K562 (cell line): ENCODE results near the gene EP300.
"Not testable (repeated sequence)": the region's sequence is repeated elsewhere in the genome, so short reads cannot be mapped to it uniquely, and the experiment has no call there.

Experiments used
- CBX3 ChIP-seq, 2 experiments: IDR thresholded peaks; 1 replicate in 1 of 2; 2 replicates in 1 of 2; pipeline ENCODE4 v1.6.1; 2012; ENCODE audit warnings: inconsistent platforms in 2 of 2, low read length in 2 of 2, borderline replicate concordance in 1 of 2, control low read depth in 1 of 2
- EGR1 ChIP-seq: fragments of 450-650 bp; conservative IDR thresholded peaks from 2 replicates; pipeline ENCODE4 v1.6.1; 2017; ENCODE audit warnings: mild to moderate bottlenecking
- HCFC1 ChIP-seq: IDR thresholded peaks from 2 replicates; pipeline ENCODE4 v1.6.1; 2012; ENCODE audit warnings: low read depth, low read length, improper control_type of control experiment
- KLF10 ChIP-seq: fragments of 250-450 bp; sonication (Bioruptor Pico); IDR thresholded peaks from 2 replicates; pipeline ENCODE4 v1.6.1; 2021; ENCODE audit warnings: matching md5 sums
- RFX5 ChIP-seq: IDR thresholded peaks from 2 replicates; pipeline ENCODE4 v1.6.1; 2011; ENCODE audit warnings: low read depth, mild to moderate bottlenecking, improper control_type of control experiment, low read length
- ZNF174 ChIP-seq: fragments of 250-450 bp; sonication (Bioruptor Pico); IDR thresholded peaks from 2 replicates; pipeline ENCODE4 v1.4.0; 2020; ENCODE audit warnings: mild to moderate bottlenecking
- TF ChIP-seq, protein P1 (sequence below): sonication (generic); formaldehyde crosslinking; IDR thresholded peaks from 2 replicates; pipeline ENCODE4 v1.9.0; 2022; ENCODE audit warnings: mild to moderate bottlenecking, missing genetic modification reagents
- TF ChIP-seq, protein P2 (sequence below): fragments of 250-450 bp; sonication (Bioruptor Pico); IDR thresholded peaks from 2 replicates; pipeline ENCODE4 v1.4.0; 2020; ENCODE audit warnings: mild to moderate bottlenecking, moderate library complexity

DNA sequence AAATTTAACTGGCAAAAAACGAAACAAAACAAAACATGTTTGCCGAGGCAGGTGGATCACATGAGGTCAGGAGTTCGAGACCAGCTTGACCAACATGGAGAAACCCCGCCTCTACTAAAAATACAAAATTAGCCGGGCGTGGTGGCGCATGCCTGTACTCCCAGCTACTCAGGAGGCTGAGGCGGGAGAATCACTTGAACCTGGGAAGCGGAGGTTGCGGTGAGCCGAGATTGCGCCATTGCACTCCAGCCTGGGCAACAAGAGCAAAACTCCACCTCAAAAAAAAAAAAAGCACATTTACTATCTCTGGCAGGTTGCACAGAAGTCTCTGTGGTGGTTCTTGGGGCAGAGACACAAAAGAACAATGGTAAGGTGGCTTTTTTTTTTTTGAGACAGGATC lies 46.8 kb upstream of the EP300 start:
- TF ChIP-seq, protein P1, sequence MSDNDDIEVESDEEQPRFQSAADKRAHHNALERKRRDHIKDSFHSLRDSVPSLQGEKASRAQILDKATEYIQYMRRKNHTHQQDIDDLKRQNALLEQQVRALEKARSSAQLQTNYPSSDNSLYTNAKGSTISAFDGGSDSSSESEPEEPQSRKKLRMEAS (CRISPR knock-in tag), result not testable (repeated sequence)
- not testable (repeated sequence) for TF ChIP-seq KLF10 (CRISPR knock-in tag); RFX5; CBX3 (IDR thresholded peaks at IDR 0.05; ENCODE audit: borderline replicate concordance in 1 of 2, low read length in 2 of 2); HCFC1; ZNF174 (CRISPR knock-in tag); EGR1
- TF ChIP-seq, protein P2, sequence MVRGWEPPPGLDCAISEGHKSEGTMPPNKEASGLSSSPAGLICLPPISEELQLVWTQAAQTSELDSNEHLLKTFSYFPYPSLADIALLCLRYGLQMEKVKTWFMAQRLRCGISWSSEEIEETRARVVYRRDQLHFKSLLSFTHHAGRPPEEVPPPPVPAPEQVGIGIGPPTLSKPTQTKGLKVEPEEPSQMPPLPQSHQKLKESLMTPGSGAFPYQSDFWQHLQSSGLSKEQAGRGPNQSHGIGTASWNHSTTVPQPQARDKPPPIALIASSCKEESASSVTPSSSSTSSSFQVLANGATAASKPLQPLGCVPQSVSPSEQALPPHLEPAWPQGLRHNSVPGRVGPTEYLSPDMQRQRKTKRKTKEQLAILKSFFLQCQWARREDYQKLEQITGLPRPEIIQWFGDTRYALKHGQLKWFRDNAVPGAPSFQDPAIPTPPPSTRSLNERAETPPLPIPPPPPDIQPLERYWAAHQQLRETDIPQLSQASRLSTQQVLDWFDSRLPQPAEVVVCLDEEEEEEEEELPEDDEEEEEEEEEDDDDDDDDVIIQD (CRISPR knock-in tag), result not testable (repeated sequence)
